GM21360 (cell line): Measurements from ENCODE around the gene PCDHGB4.
A peak's percentile ranks its signal among the peaks of the same experiment; 100 is the strongest.
"Not testable (repeated sequence)": the region's sequence is repeated elsewhere in the genome, so short reads cannot be mapped to it uniquely, and the experiment has no call there.

Source experiments
- ATAC-seq: cut with Tn5 transposase; IDR thresholded peaks from one replicate; pipeline ENCODE4 v1.9.1; 2021; ENCODE audit warnings: mild to moderate bottlenecking, moderate library complexity; ENCODE audit not compliant: unreplicated experiment

Gene PCDHGB4

GRCh38 chr5:141422742-141423291 lies 35.3 kb downstream of the PCDHGB4 start:
- ATAC-seq = no peak

- no peak for ATAC-seq
These were observed 40.4 kb downstream of the PCDHGB4 start for GRCh38 chr5:141427783-141428426.

DNA sequence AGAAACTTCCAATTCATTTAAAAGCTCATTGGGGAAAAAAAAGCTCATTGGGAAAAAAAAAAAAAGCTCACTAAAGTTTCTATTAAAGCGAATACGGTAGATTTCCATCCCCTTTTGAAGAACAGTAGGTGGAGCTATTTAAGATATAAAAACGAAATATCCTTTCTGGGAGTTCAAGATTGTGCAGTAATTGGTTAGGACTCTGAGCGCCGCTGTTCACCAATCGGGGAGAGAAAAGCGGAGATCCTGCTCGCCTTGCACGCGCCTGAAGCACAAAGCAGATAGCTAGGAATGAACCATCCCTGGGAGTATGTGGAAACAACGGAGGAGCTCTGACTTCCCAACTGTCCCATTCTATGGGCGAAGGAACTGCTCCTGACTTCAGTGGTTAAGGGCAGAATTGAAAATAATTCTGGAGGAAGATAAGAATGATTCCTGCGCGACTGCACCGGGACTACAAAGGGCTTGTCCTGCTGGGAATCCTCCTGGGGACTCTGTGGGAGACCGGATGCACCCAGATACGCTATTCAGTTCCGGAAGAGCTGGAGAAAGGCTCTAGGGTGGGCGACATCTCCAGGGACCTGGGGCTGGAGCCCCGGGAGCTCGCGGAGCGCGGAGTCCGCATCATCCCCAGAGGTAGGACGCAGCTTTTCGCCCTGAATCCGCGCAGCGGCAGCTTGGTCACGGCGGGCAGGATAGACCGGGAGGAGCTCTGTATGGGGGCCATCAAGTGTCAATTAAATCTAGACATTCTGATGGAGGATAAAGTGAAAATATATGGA lies 43.0 kb downstream of the PCDHGB4 start, which contains the start of gene PCDHGA12:
TSS of gene PCDHGA12 (plus strand) at position 176 of the 782 bp plus-strand sequence. CDS start at position 429, 253 bp downstream.
- ATAC-seq = peak; percentile 93

- peak; percentile 47 for ATAC-seq
These were observed 43.8 kb downstream of the PCDHGB4 start for GRCh38 chr5:141431286-141431685.

GRCh38 chr5:141432308-141432707 lies 44.8 kb downstream of the PCDHGB4 start:
- ATAC-seq = not testable (repeated sequence)

GRCh38 chr5:141432726-141433125 lies 45.2 kb downstream of the PCDHGB4 start:
- not testable (repeated sequence) for ATAC-seq

DNA sequence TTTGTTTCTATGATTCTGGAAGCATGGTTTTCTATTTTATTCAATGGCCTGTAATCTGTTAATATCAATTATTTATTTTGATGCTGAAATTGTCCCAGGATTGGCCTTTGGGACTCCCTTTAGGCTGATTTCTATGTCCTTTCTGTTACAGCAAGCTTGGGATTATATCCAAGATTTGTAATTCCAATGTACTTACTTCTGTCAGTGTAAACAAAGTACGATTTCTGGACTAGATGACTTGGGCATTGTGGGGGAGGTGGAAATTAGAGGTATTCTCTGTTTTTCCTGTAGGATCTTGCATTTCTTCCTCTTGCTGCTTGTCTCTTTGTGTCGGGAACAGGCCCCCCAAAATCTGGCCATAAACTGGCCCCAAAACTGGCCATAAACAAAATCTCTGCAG lies 46.5 kb downstream of the PCDHGB4 start:
- ATAC-seq = no peak

DNA sequence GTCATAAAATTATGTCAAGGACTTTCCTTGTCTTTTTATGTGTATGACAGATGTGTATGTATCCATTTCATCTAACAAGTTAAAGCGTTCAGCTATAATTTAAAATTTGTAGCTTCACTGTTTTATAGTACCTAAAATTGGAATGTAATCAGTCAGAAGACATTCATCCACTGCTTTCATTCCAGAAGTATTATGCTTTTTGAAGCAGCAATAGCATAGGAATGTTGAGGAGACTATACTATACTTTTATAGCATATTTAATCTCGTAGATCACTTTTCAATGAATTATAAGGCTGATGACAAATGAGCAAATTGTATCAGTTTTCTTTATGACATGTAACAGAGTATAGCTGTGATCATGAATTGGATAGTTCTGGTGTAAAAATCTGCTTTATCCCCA lies 49.7 kb downstream of the PCDHGB4 start:
- no peak for ATAC-seq

DNA sequence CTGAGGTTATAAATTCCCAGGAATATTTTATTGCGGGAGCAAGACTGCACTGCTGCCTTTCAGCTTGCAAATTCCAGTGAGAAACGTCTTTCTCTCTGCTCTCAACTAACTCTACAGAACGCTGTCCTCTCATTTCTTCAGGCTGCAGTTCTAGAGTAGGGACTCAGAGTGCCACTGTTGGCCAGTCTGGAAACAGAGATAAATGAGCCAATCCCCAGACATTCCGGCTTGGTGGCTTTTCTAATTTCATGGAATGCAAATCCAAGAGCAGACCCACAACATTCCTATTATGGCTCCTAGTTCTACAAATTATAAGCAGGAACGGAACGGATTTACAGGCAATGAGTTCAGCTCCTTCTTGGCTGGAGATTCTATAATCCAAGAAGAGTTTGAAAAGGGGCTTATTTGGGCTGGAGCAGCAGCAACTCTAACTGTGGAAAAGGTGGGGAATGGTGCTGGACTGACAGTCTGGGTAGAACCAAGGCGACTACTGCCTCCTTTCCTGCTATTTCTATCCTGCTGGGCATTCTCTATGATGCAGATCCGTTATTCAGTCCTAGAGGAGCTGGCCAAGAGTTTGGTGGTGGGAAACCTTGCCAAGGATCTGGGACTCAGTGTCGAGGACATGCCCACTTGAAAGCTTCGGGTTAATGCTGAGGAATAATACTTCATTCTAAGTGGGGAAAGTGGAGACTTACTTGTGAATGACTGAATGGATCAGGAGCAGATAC lies 52.1 kb downstream of the PCDHGB4 start:
- no peak for ATAC-seq
